Gastrocnemius medialis (tissue), 4 donors: ENCODE measurements around the gene ODC1. TPM values are rescaled to one million over a fixed set of nuclear protein-coding genes. Genes with fewer than 3 reads are reported as not detected.

Experiments used
- ATAC-seq, 2 donors: fragments of 150-250 bp; one replicate each; pipeline ENCODE4 v1.9.1; 2016
- DNase-seq, 2 donors: peaks; one replicate each; pipeline ENCODE4 v3.0.0-alpha.2; 2019
- H3K27ac ChIP-seq, 4 donors: fragments of 200-600 bp; sonication (generic); 1 replicate in 1 of 4; 2 replicates in 3 of 4; pipeline ENCODE4 v1.5.1; 2016 to 2018; ENCODE audit warnings: mild to moderate bottlenecking in 2 of 4, moderate library complexity in 1 of 4
- H3K27me3 ChIP-seq, 3 donors: fragments of 200-600 bp; sonication (generic) in 2 of 3; 1 replicate in 1 of 3; 2 replicates in 2 of 3; pipeline versions ENCODE4 v1.5.1 to v1.6.0; 2016 to 2019; ENCODE audit warnings: mild to moderate bottlenecking in 1 of 3, moderate library complexity in 1 of 3
- H3K36me3 ChIP-seq, 2 donors: fragments of 200-600 bp; sonication (generic) in 1 of 2; one replicate each; pipeline ENCODE4 v1.5.1; 2017 to 2018
- H3K4me1 ChIP-seq, 2 donors: fragments of 200-600 bp; sonication (generic) in 1 of 2; one replicate each; pipeline ENCODE4 v1.5.1; 2016 to 2017; ENCODE audit warnings: mild to moderate bottlenecking in 2 of 2
- H3K4me3 ChIP-seq, 4 donors: fragments of 200-600 bp; sonication (generic) in 3 of 4; 1 replicate in 1 of 4; 2 replicates in 3 of 4; pipeline ENCODE4 v1.5.1; 2016 to 2019; ENCODE audit warnings: mild to moderate bottlenecking in 2 of 4
- H3K9me3 ChIP-seq, 3 donors: fragments of 200-600 bp; sonication (generic) in 2 of 3; 1 replicate in 1 of 3; 2 replicates in 2 of 3; pipeline ENCODE4 v1.5.1; 2016 to 2019
- POLR2A ChIP-seq, 2 donors: fragments of 450-650 bp; IDR thresholded peaks; one replicate each; pipeline ENCODE4 v1.6.1; 2017; ENCODE audit warnings: antibody characterized with exemption in 2 of 2, mild to moderate bottlenecking in 2 of 2, moderate library complexity in 2 of 2
- in situ Hi-C, 4 donors: fragments of 200-750 bp; cut with MboI; loops; one replicate each; pipeline versions ENCODE4 v1.15.0 to v1.8.0; 2017; ENCODE audit warnings: low sequenced_read_pairs in 4 of 4
- intact Hi-C: fragments of 100-400 bp; cut with DNase I; formaldehyde crosslinking; loops from one replicate; pipeline ENCODE4 v1.15.1; 2023; ENCODE audit warnings: low total_unique reads
- total RNA-seq, 4 donors: library from RNA; depleted of rRNA; stranded (reverse); fragments of >200 nt; gene quantifications; one replicate each; pipeline versions ENCODE4 v1.1.0 to v1.2.3, GENCODE V29; 2016
- TF ChIP-seq, protein P1 (sequence below), 5 experiments: fragments of 450-650 bp in 3 of 5; fragments of 200-600 bp in 2 of 5; sonication (generic) in 2 of 5; IDR thresholded peaks in 4 of 5; conservative IDR thresholded peaks in 1 of 5; 1 replicate in 4 of 5; 2 replicates in 1 of 5; pipeline ENCODE4 v1.5.1; 2016 to 2019; ENCODE audit warnings: antibody characterized with exemption in 5 of 5, mild to moderate bottlenecking in 3 of 5, moderate library complexity in 3 of 5

The ODC1 gene
- total RNA-seq, 4 donors from 2014 or later = 134 to 339 (median 255) TPM

DNA sequence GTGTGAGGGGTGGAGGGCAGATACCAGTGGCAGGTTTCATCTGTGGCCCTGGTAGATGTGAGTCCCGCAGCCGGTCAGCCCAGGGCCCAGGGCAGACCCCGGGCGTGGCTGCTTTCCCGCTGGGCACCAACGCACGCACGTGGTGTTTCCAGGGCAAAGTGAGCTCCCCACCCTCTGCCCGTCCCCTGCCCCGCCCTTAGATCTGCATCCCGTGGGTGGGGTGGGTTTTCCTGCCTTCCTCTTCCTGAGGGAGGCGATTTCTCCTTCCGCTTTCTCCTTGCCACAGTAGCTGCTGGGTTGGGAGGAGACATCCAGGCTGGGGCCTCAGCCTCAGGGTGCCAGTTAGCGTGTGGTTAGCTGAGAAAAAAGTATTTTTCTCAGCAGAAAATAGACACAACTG, 49.6 kb downstream of the ODC1 start:
- DNase-seq (no peak), ATAC-seq (peak in 1 of 2 donors; percentile 9)
- no peak for TF ChIP-seq POLR2A (IDR thresholded peaks at IDR 0.05)
- TF ChIP-seq, protein P1, sequence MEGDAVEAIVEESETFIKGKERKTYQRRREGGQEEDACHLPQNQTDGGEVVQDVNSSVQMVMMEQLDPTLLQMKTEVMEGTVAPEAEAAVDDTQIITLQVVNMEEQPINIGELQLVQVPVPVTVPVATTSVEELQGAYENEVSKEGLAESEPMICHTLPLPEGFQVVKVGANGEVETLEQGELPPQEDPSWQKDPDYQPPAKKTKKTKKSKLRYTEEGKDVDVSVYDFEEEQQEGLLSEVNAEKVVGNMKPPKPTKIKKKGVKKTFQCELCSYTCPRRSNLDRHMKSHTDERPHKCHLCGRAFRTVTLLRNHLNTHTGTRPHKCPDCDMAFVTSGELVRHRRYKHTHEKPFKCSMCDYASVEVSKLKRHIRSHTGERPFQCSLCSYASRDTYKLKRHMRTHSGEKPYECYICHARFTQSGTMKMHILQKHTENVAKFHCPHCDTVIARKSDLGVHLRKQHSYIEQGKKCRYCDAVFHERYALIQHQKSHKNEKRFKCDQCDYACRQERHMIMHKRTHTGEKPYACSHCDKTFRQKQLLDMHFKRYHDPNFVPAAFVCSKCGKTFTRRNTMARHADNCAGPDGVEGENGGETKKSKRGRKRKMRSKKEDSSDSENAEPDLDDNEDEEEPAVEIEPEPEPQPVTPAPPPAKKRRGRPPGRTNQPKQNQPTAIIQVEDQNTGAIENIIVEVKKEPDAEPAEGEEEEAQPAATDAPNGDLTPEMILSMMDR (IDR thresholded peaks at IDR 0.05 in 4 of 5, conservative IDR thresholded peaks at IDR 0.05 in 1 of 5) = no peak
- in situ Hi-C loops (no loop called here), intact Hi-C loops (no loop called here)
- Histone ChIP-seq H3K4me3 (no peak overlapping the region), H3K27me3 (no peaks in the 10 kb centered on the region), H3K36me3 (no peaks in the 10 kb centered on the region), H3K27ac (peak overlapping the region in 3 of 4 donors; percentile 18 to 38 (median 37)), H3K4me1 (peaks cover 0 to 17% of the 10 kb centered on the region in 2 donors), H3K9me3 (no peaks in the 10 kb centered on the region)

DNA sequence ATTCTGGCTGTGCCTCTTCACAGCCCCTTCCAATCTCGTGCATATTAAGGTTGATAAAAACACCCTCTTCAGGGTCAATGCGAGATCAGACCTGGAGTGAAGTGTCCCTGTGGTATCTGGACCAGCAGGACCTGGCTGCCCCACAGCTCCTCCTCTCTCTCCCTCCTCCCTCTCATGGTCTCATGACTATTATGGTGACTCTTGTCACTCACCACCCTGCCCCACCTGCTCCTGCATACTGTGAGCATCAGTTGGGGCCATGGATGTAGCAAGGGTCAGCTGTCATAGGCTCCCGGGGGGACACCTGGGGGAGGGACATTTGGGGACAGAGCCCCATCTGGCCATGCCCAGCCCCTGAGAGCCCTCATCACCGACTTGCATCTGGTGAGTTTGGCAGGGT, 50.2 kb downstream of the ODC1 start:
- H3K27me3 ChIP-seq = no peaks in the 10 kb centered on the region
- no peaks in the 10 kb centered on the region for H3K36me3 ChIP-seq
- peaks cover 0 to 16% of the 10 kb centered on the region in 2 donors for H3K4me1 ChIP-seq
- intact Hi-C loops (no loop called here), in situ Hi-C loops (no loop called here)
- H3K27ac ChIP-seq = peak overlapping the region in 3 of 4 donors; percentile 1 to 29 (median 18)
- H3K4me3 ChIP-seq = no peak overlapping the region
- ATAC-seq (no peak), DNase-seq (no peak)
- TF ChIP-seq, protein P1 (IDR thresholded peaks at IDR 0.05 in 4 of 5, conservative IDR thresholded peaks at IDR 0.05 in 1 of 5) = no peak
- TF ChIP-seq POLR2A (IDR thresholded peaks at IDR 0.05) = no peak
- H3K9me3 ChIP-seq = no peaks in the 10 kb centered on the region

DNA sequence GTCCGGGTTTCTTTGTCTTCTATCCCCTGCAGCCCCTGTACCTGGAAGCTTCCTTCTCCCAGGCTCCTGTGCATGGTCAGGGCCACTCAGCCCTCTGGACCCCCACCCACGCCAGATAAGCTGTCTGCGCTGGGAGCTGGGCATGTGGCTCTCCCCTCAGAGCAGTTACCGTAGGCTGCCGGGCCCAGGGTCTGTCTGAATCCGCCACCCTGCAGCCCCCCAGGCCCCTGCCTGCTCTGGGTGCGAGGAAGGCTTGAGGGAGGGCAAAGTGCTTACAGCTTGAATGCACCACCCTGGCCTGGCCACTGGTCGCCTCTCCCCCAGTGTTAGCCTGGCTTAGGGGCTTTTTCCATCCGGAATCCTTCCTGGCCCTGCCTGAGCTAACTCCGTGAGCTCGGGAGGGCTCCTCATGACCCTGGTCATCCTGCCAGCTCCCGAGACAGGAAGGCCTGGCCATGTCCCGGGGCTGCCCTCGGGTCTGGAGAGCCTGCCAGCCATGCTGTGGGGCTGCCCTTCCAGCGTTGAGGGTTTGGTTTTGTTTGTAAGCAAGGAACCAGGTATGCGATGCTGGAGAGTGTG, 50.7 kb downstream of the ODC1 start:
- ATAC-seq = no peak

DNA sequence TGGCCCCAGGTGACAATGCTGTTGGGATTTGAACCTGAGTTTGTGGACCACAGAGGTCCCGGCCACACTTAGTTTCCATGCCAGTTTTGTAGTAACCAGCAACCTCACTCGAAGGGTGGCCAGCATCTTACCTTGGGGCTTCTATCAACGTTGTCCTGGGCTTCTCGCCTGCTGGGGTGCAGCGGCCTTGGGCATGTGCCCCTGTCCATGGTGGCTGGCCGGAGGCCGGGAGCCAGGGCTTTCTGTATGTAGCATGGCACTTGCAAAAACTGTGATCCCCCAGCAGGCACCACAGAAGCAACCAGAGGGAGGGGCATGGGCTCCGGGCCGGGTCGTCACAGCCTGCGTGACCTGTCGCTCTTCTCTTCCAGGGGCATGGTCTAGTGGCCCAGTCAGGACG, 51.7 kb downstream of the ODC1 start:
- Histone ChIP-seq H3K4me3 (no peak overlapping the region), H3K4me1 (peaks cover 0 to 9% of the 10 kb centered on the region in 2 donors), H3K27me3 (no peaks in the 10 kb centered on the region), H3K36me3 (no peaks in the 10 kb centered on the region), H3K27ac (no peak overlapping the region), H3K9me3 (no peaks in the 10 kb centered on the region)
- DNase-seq = no peak
- intact Hi-C loops (no loop called here), in situ Hi-C loops (no loop called here)
- no peak for TF ChIP-seq POLR2A (IDR thresholded peaks at IDR 0.05)
- TF ChIP-seq, protein P1 (IDR thresholded peaks at IDR 0.05 in 4 of 5, conservative IDR thresholded peaks at IDR 0.05 in 1 of 5) = no peak
- ATAC-seq = no peak

More for the DNA sequence above, 50.7 kb downstream of the ODC1 start:
- no peaks in the 10 kb centered on the region for H3K9me3 ChIP-seq
- intact Hi-C loops = no loop called here
- in situ Hi-C loops = no loop called here
- peak overlapping the region in 1 of 4 donors; percentile 14 for H3K27ac ChIP-seq
- no peaks in the 10 kb centered on the region for H3K27me3 ChIP-seq
- H3K36me3 ChIP-seq = no peaks in the 10 kb centered on the region
- TF ChIP-seq, protein P1 (IDR thresholded peaks at IDR 0.05 in 4 of 5, conservative IDR thresholded peaks at IDR 0.05 in 1 of 5) = no peak
- no peak for TF ChIP-seq POLR2A (IDR thresholded peaks at IDR 0.05)
- no peak overlapping the region for H3K4me3 ChIP-seq
- H3K4me1 ChIP-seq = peaks cover 0 to 11% of the 10 kb centered on the region in 2 donors
- DNase-seq = no peak

DNA sequence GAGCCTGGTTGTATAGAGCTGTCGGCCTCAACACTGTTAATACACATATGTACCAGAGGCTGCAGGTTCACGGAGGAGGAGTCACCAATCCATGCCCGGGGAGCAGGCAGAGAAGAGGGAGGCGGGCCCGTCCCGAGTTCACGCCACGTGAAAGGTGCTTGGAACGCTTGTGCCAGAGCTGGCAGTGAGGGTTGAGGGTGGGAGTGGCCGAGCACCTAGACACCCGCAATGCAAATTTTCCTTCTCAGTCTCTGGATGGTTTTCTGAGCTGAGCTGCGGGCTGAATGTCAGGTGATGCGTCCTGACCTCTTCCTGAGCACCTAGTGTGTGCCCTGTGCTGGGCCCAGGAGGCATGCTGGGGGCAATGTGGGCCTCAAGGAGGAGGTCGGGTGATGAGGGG, 52.2 kb downstream of the ODC1 start:
- DNase-seq = no peak
- no peaks in the 10 kb centered on the region for H3K9me3 ChIP-seq
- no peak for TF ChIP-seq POLR2A (IDR thresholded peaks at IDR 0.05)
- TF ChIP-seq, protein P1 (IDR thresholded peaks at IDR 0.05 in 4 of 5, conservative IDR thresholded peaks at IDR 0.05 in 1 of 5) = no peak
- in situ Hi-C loops (no loop called here), intact Hi-C loops (no loop called here)
- no peaks in the 10 kb centered on the region for H3K27me3 ChIP-seq
- ATAC-seq = no peak
- no peaks in the 10 kb centered on the region for H3K36me3 ChIP-seq
- peaks cover 0 to 5% of the 10 kb centered on the region in 2 donors for H3K4me1 ChIP-seq
- no peak overlapping the region for H3K4me3 ChIP-seq
- H3K27ac ChIP-seq = no peak overlapping the region
